Activated CD4-positive, alpha-beta memory T cell treated with anti-CD3 and anti-CD28 coated beads, Interleukin-2, amount 10 ng/mL, durations not matched to agents 7 days and 5 days (primary cell): ENCODE results near the gene NUP210L. TPM values are rescaled to one million over a fixed set of nuclear protein-coding genes. Genes with fewer than 3 reads are reported as not detected.
A peak's percentile ranks its signal among the peaks of the same experiment; 100 is the strongest.

Experiments used
- CTCF ChIA-PET: fragments of 350-600 bp; sonication (Branson Sonifier 250); formaldehyde crosslinking; loops from one replicate; lab custom pipeline; 2021; ENCODE audit warnings: antibody characterized with exemption, inconsistent platforms; lab: Charles Lee
- POLR2A ChIA-PET: fragments of 350-600 bp; sonication (Branson Sonifier 250); formaldehyde crosslinking; loops from one replicate; lab custom pipeline; 2021; ENCODE audit warnings: antibody characterized with exemption; lab: Charles Lee
- DNase-seq: peaks from one replicate; pipeline ENCODE4 v3.0.0-alpha.2; 2020
- H3K27ac Mint-ChIP-seq: one replicate; pipeline ENCODE4 v1.8.0; 2021; ENCODE audit warnings: mild to moderate bottlenecking, mixed read lengths
- H3K27me3 Mint-ChIP-seq: one replicate; pipeline ENCODE4 v1.8.0; 2021; ENCODE audit warnings: mixed read lengths
- H3K36me3 Mint-ChIP-seq: one replicate; pipeline ENCODE4 v1.8.0; 2021; ENCODE audit warnings: low read depth, mixed read lengths
- H3K4me1 Mint-ChIP-seq: one replicate; pipeline ENCODE4 v1.8.0; 2021; ENCODE audit warnings: mixed read lengths
- H3K4me3 Mint-ChIP-seq: one replicate; pipeline ENCODE4 v1.8.0; 2021; ENCODE audit warnings: mild to moderate bottlenecking, mixed read lengths
- H3K9me3 Mint-ChIP-seq: one replicate; pipeline ENCODE4 v1.8.0; 2021; ENCODE audit warnings: mixed read lengths
- total RNA-seq, 2 experiments: library from RNA; stranded (reverse); gene quantifications; one replicate each; pipeline ENCODE4 v1.2.3, GENCODE V29; 2021

The NUP210L gene
- total RNA-seq, 2 experiments from 2014 or later, result 0.05 to 0.08 TPM

DNA sequence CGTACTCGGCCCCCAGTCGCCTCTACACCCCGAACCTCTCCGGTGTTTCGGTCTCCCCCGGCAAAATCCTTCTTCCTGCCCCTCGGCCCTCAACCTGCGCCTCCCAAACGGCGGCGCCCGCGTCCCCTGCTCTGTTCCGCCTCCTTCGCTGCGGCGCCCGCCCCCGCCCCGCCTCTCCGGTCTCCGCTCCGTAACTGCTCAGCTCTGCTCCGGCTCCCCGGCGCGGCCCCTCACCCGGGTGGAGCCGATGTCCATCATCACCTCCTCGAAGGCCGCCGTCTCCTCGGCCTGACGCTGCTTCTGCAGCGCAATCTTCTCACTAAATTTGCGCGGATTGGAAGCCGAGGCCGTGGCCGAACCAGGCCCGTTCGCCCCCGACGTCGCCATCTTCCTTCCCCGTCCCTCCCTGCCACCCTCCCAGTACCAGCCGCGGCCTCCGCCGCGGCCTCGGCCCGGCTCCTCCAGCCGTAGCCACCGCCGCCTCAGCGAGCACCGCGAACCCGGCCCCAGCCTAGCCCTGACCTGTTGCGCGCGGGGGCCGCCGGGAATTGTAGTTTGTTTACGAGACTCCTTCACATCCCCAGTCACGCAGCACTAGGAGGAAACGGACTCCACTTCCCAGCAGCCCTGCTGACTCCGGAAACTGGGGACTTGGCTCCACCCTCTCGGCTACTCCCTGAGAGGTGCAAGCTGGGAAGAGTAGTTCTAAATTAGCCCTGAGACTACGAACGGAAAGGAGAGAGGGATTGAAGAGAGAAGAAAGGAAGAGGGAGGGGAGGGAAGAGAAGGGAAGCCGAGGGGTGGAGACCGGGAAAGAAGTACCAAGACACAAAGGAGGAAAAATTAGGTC is 196.5 kb downstream of the NUP210L start, which contains the start of gene CRTC2:
CRTC2 (minus strand) TSS at position 502 of the 850 bp plus-strand sequence; CDS start at position 387, 115 bp downstream.
- Mint-ChIP-seq H3K27ac (peak within 1 kb of the TSS; percentile 95), H3K4me1 (peaks cover 60% of the 10 kb centered on the region), H3K9me3 (no peaks in the 10 kb centered on the region), H3K36me3 (peaks cover 45% of the 10 kb centered on the region), H3K27me3 (no peaks in the 10 kb centered on the region), H3K4me3 (peak within 1 kb of the TSS; percentile 96)
- ChIA-PET CTCF (interaction anchor here (1.3 to 6.0 kb wide), 3 partner anchors 9 to 29 kb away, joined by 5 to 51 read pairs (median 5); partner anchors contain the start of genes CREB3L4 and DENND4B), POLR2A (interaction anchor here (0.6 to 7.3 kb wide), 9 partner anchors 8 to 175 kb away, joined by 3 to 112 read pairs (median 11); partner anchors contain the start of genes CREB3L4, DENND4B, GATAD2B and JTB)
- peak; percentile 99 for DNase-seq

GRCh38 chr1:153957744-153958110 is 197.1 kb downstream of the NUP210L start:
- ChIA-PET POLR2A (interaction anchor here (0.6 to 7.3 kb wide), 10 partner anchors 9 to 380 kb away, joined by 3 to 112 read pairs (median 8); partner anchors contain the start of genes CREB3L4, DENND4B, GATAD2B and JTB), CTCF (interaction anchor here (1.3 to 6.0 kb wide), 4 partner anchors 9 to 29 kb away, joined by 5 to 51 read pairs (median 10); partner anchors contain the start of genes CREB3L4, DENND4B and RAB13)
- Mint-ChIP-seq H3K36me3 (peaks cover 47% of the 10 kb centered on the region), H3K27ac (peak overlapping the region; percentile 95), H3K27me3 (no peaks in the 10 kb centered on the region), H3K4me1 (peaks cover 61% of the 10 kb centered on the region), H3K4me3 (peak overlapping the region; percentile 96), H3K9me3 (no peaks in the 10 kb centered on the region)
- peak; percentile 55 for DNase-seq

DNA sequence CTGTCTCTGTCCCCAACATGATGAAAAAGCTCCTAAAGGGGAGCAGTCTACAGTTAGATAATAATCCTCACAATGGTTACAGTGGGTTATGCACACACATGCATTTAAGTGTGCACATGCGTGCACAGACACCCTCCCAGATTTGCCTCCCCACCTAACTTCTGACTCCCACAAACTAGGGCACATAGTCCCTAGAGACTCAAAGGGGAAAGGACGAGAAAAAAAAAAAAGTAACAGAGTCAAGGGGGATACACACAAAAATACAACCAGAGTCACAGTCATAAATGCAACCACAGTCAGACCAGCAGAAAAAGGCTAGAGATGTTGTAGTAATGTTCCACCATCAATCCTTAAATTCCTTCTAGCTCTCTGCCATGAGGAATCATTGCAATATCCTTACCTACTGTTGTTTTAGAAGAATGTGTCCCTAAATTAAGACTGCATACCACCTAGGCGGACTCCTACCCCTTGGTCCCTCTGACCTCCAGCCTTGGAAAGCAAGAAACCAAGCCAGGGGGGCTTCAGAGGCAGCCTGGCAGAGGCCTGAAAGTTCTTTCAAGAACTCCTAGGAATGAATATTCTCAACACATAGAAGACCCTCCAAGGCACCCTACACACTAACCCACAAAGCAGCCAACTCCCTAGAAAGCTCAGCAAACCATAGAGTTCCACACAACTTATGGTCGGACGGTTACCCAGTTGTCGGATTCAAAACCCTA is 197.7 kb downstream of the NUP210L start:
- DNase-seq, result no peak
- H3K36me3 Mint-ChIP-seq, result peaks cover 49% of the 10 kb centered on the region
- POLR2A ChIA-PET, result interaction anchor here (0.6 to 7.3 kb wide), 9 partner anchors 9 to 379 kb away, joined by 3 to 112 read pairs (median 11); partner anchors contain the start of genes CREB3L4, DENND4B, GATAD2B and JTB
- H3K4me1 Mint-ChIP-seq, result peaks cover 55% of the 10 kb centered on the region
- no peaks in the 10 kb centered on the region for H3K9me3 Mint-ChIP-seq
- H3K4me3 Mint-ChIP-seq, result peak overlapping the region; percentile 96
- H3K27me3 Mint-ChIP-seq, result no peaks in the 10 kb centered on the region
- H3K27ac Mint-ChIP-seq, result peak overlapping the region; percentile 95
- CTCF ChIA-PET, result interaction anchor here (1.4 to 6.0 kb wide), 4 partner anchors 10 to 35 kb away, joined by 5 to 51 read pairs (median 10); partner anchors contain the start of genes CREB3L4, DENND4B and RAB13

DNA sequence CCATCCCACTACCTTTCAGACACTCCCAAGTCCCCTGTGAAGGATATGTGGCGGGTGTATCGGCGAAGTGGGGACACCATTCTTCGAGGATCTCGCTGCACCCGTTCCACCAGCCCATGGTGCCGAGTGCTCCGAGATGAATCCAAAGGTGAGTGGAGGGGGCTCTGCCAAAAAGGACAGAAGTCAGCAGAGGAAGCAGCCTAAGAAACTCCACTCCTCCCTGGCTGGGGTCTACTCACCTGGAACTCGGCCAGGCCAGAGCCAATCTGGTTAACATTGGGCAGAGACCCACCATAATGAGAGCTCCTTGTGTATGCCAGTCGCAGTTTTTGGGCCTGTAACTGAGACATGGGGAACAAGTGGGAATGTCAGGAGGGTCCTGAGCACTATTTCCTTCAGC is 200.0 kb downstream of the NUP210L start:
- Mint-ChIP-seq H3K27me3 (no peaks in the 10 kb centered on the region), H3K4me3 (no peak overlapping the region), H3K27ac (no peak overlapping the region), H3K4me1 (peaks cover 44% of the 10 kb centered on the region), H3K9me3 (no peaks in the 10 kb centered on the region), H3K36me3 (peaks cover 59% of the 10 kb centered on the region)
- ChIA-PET CTCF (interaction anchor here (6.0 kb wide), 1 partner anchor 9 kb away, joined by 51 read pairs; the partner anchor contains the start of gene DENND4B), POLR2A (interaction anchor here (0.7 to 7.3 kb wide), 4 partner anchors 8 to 35 kb away, joined by 3 to 112 read pairs (median 44); partner anchors contain the start of genes CREB3L4, DENND4B and SLC39A1)
- no peak for DNase-seq

DNA sequence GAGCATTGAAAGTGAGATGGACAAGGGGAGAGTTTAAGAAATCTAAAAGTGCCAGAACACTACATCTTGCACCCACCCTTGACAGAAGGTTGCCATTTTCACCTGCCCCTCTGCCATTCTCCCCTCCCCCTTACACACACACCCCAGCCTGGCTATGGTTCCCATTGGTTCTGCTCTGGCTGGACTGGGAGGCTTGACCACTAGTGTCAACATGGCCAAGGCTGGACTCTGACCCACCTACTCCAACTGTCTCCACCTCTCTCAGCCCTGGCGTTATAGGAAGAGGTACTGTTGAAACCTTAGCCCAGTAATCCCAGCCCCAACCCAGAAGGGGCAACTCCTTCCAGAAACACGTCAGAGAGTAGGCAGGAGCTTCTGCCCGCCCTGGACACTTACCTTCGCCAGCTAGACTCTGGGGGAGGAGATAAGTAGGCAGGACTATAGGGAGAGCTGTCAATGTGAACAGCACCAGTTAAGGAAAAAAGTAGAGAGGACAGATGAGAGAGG is 201.0 kb downstream of the NUP210L start:
- Mint-ChIP-seq H3K4me1 (peaks cover 37% of the 10 kb centered on the region), H3K9me3 (no peaks in the 10 kb centered on the region), H3K27me3 (no peaks in the 10 kb centered on the region), H3K36me3 (peaks cover 61% of the 10 kb centered on the region), H3K4me3 (no peak overlapping the region), H3K27ac (peak overlapping the region; percentile 44)
- DNase-seq, result no peak
- POLR2A ChIA-PET, result interaction anchor here (0.6 to 7.3 kb wide), 5 partner anchors 8 to 36 kb away, joined by 3 to 112 read pairs (median 3); partner anchors contain the start of genes CREB3L4, DENND4B and SLC39A1
- CTCF ChIA-PET, result interaction anchor here (1.1 to 6.0 kb wide), 2 partner anchors 8 to 33 kb away, joined by 3 to 51 read pairs; partner anchors contain the start of genes DENND4B and RAB13

DNA sequence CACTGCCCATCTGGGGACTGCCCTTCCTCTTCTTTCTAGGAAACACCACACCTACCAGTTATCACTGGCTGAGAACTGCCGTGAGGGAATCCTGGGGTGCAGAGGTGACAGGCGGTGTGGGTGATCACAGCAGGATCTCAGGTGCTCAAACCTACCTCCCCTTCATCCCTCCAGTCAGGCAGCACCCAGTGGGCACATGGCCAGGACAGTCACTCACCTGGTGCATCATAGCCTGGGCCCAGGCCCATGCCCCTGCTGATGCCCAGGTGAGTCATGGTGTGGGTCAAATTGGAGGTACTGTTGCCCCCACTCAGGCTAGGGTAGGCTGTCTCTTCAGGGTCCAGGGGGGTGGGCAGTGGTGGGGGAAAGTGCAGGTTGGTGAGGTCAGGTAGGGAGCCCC is 203.1 kb downstream of the NUP210L start:
- no peak for DNase-seq
- H3K9me3 Mint-ChIP-seq, result no peaks in the 10 kb centered on the region
- H3K27ac Mint-ChIP-seq, result no peak overlapping the region
- POLR2A ChIA-PET, result no interaction called here
- CTCF ChIA-PET, result no interaction called here
- H3K36me3 Mint-ChIP-seq, result peaks cover 65% of the 10 kb centered on the region
- H3K4me1 Mint-ChIP-seq, result peaks cover 32% of the 10 kb centered on the region
- no peaks in the 10 kb centered on the region for H3K27me3 Mint-ChIP-seq
- no peak overlapping the region for H3K4me3 Mint-ChIP-seq

- ChIA-PET POLR2A (interaction anchor here (0.6 to 1.3 kb wide), 3 partner anchors 11 to 28 kb away, joined by 3 read pairs; partner anchors contain the start of gene JTB), CTCF (interaction anchor here (1.0 kb wide), 1 partner anchor 36 kb away, joined by 3 read pairs; no protein-coding TSS in a partner anchor)
These were observed 203.7 kb downstream of the NUP210L start for GRCh38 chr1:153951183-153951582.

DNA sequence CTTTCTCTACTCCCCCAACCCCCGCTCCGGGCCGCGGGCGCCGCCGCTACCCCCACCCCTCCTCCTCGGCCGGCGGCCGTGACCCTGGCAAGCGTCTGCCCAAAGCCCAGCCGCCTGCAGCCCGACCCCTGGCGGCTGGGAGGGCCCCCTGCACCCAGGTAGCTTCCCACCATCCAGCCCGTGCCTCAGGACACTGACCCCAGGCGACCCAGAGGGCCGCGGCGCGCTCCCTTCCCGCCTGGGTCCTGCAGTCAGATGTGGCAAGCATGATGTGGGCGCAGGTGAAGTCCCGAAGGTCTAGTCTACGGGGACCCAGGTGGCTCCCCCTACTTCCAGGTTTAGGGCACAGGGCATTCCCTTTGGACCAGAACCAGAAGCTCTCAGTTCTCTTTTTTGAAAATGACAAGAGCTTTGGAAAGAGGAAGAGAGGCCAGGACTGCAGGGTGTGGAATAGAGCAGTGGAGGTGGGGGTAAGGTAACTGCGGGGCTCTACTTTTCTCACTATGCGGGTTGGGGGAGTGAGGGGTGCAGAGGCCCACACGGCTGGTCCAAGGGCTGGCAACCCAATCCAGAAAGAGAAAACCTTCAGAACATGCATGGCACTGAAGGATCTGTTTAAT is 208.1 kb downstream of the NUP210L start, which contains the start of gene DENND4B:
DENND4B (minus strand) TSS at position 97 of the 620 bp plus-strand sequence. CDS start 2,344 bp downstream, outside the sequence.
- no peaks in the 10 kb centered on the region for H3K9me3 Mint-ChIP-seq
- peak within 1 kb of the TSS; percentile 99 for H3K27ac Mint-ChIP-seq
- H3K4me1 Mint-ChIP-seq, result peaks cover 35% of the 10 kb centered on the region
- H3K27me3 Mint-ChIP-seq, result no peaks in the 10 kb centered on the region
- POLR2A ChIA-PET, result interaction anchor here (0.6 to 6.9 kb wide), 23 partner anchors 9 to 411 kb away, joined by 3 to 165 read pairs (median 11); partner anchors contain the start of genes CREB3L4, CRTC2, GATAD2B and JTB
- H3K36me3 Mint-ChIP-seq, result peaks cover 75% of the 10 kb centered on the region
- CTCF ChIA-PET, result interaction anchor here (0.6 to 4.7 kb wide), 21 partner anchors 10 to 302 kb away, joined by 3 to 52 read pairs (median 5); partner anchors contain the start of genes CREB3L4, CRTC2, GATAD2B and JTB
- DNase-seq, result peak; percentile 77
- peak within 1 kb of the TSS; percentile 92 for H3K4me3 Mint-ChIP-seq

More at GRCh38 chr1:153951183-153951582, 203.7 kb downstream of the NUP210L start:
- no peak for DNase-seq
- Mint-ChIP-seq H3K27ac (no peak overlapping the region), H3K4me3 (no peak overlapping the region), H3K36me3 (peaks cover 66% of the 10 kb centered on the region), H3K27me3 (no peaks in the 10 kb centered on the region), H3K9me3 (no peaks in the 10 kb centered on the region), H3K4me1 (peaks cover 28% of the 10 kb centered on the region)

GRCh38 chr1:153945795-153946621 is 208.9 kb downstream of the NUP210L start:
- Mint-ChIP-seq H3K9me3 (no peaks in the 10 kb centered on the region), H3K4me3 (peak overlapping the region; percentile 92), H3K4me1 (peaks cover 37% of the 10 kb centered on the region), H3K27ac (peak overlapping the region; percentile 99), H3K27me3 (no peaks in the 10 kb centered on the region), H3K36me3 (peaks cover 75% of the 10 kb centered on the region)
- ChIA-PET CTCF (interaction anchor here (0.6 to 4.7 kb wide), 21 partner anchors 11 to 301 kb away, joined by 3 to 52 read pairs (median 5); partner anchors contain the start of genes CREB3L4, CRTC2, GATAD2B and JTB), POLR2A (interaction anchor here (0.8 to 6.9 kb wide), 25 partner anchors 8 to 410 kb away, joined by 3 to 165 read pairs (median 8); partner anchors contain the start of genes CREB3L4, CRTC2, GATAD2B and JTB)
- peak; percentile 82 for DNase-seq

GRCh38 chr1:153945131-153945794 is 209.6 kb downstream of the NUP210L start:
- no peaks in the 10 kb centered on the region for H3K27me3 Mint-ChIP-seq
- peaks cover 75% of the 10 kb centered on the region for H3K36me3 Mint-ChIP-seq
- H3K9me3 Mint-ChIP-seq, result no peaks in the 10 kb centered on the region
- DNase-seq, result peak; percentile 91
- peak overlapping the region; percentile 99 for H3K27ac Mint-ChIP-seq
- H3K4me1 Mint-ChIP-seq, result peaks cover 39% of the 10 kb centered on the region
- H3K4me3 Mint-ChIP-seq, result peak overlapping the region; percentile 92
- ChIA-PET POLR2A (interaction anchor here (0.7 to 6.9 kb wide), 29 partner anchors 9 to 413 kb away, joined by 3 to 165 read pairs (median 7); partner anchors contain the start of genes CHTOP, CREB3L4, CRTC2 and GATAD2B), CTCF (interaction anchor here (0.7 to 4.7 kb wide), 18 partner anchors 11 to 212 kb away, joined by 3 to 52 read pairs (median 4); partner anchors contain the start of genes CREB3L4, CRTC2, GATAD2B and JTB)
